GM19328 (cell line): Measurements from ENCODE around the gene SRP9.
"Not testable (repeated sequence)": the region's sequence is repeated elsewhere in the genome, so short reads cannot be mapped to it uniquely, and the experiment has no call there.

Experiments
- ATAC-seq: cut with Tn5 transposase; IDR thresholded peaks from one replicate; pipeline ENCODE4 v1.9.1; 2021; ENCODE audit warnings: mild to moderate bottlenecking, moderate library complexity; ENCODE audit not compliant: unreplicated experiment

The SRP9 gene

DNA sequence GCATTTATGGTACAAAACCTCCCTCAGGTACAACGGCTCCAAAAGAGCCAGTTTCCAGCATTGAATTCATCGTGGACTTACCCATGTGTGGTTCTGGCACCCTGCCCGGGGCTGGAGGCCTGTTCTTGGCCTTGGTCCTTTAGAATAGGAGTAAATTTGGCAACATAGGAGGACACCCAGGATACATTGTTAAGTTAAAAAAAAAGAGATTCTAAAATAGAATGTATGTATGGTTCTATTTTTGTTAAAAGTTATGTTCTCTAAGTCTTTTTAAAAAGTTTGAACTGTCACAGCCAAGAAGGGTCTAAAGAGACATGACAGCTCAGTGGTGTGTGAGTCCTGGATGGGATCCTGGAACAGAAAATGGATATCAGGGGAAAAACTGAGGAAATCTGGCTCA, 58.2 kb downstream of the SRP9 start:
- no peak for ATAC-seq

DNA sequence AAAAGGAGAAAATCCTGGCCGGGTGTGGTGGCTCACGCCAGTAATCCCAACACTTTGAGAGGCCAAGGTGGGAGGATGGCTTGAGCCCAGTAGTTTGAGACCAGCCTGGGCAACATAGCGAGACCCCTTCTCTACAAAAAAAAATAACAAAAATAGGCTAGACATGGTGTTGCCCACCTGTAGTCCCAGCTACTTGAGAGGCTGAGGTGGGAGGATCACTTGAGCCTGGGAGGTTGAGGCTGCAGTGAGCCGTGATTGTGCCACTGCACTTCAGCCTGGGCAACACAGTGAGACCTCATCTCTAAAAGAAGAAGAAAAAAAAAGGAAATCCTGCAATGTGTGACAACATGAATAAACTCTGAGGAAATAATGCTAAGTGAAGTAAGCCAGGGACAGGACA, 58.7 kb downstream of the SRP9 start:
- ATAC-seq, result not testable (repeated sequence)

DNA sequence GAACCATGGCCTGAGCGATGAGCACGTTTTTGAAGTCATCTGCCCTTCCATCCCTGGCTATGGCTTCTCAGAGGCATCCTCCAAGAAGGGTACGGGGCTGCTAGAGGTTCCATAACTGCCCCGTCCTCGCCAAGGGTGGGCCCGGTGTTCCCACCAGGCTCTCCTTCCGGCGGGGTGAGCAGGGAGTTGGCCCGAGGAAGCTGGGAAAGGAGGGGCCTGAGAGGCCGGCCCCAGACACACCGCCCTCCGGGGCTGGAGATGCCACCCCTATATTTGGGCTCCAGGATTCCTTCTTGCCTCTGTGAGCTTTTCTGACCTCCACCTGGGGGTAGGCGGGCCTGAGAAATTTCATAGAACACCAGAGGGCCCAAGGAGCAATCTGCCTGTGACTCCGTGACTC, 61.2 kb downstream of the SRP9 start:
- ATAC-seq, result no peak
